Measurements from ENCODE around the gene POLR2J. TPM values are rescaled to one million over a fixed set of nuclear protein-coding genes. Genes with fewer than 3 reads are reported as not detected.

POLR2J gene
- polyA plus RNA-seq, 1 donor (not counting 4 experiments of a cell fraction or from before 2014, with no cell fraction given) = 65.0 TPM

- no peaks in the 10 kb centered on the region for H3K9me1 ChIP-seq (ENCODE audit: control insufficient read depth, extremely low read depth, insufficient read depth, low read length)
- no peak overlapping the region for H3K27ac ChIP-seq (ENCODE audit: control insufficient read depth, insufficient read depth, low read length)
- peaks cover 10% of the 10 kb centered on the region for H3K79me2 ChIP-seq (ENCODE audit: control insufficient read depth, insufficient read depth, low read length)
- no peak overlapping the region for H3K4me2 ChIP-seq (ENCODE audit: control insufficient read depth, extremely low read depth, insufficient read depth, low read depth, low read length)
- TF ChIP-seq CTCF (optimal IDR thresholded peaks at IDR 0.05 in 1 of 3, IDR thresholded peaks at IDR 0.05 in 1 of 3, conservative IDR thresholded peaks at IDR 0.05 in 1 of 3; ENCODE audit: extremely low read depth in 1 of 3, insufficient read depth in 2 of 3, low read length in 3 of 3) (no peak), EZH2 (IDR thresholded peaks at IDR 0.05; ENCODE audit: low read length) (no peak)
- H3K4me1 ChIP-seq (ENCODE audit: control insufficient read depth, extremely low read depth, insufficient read depth, low read length) = peaks cover 6% of the 10 kb centered on the region
- H3K9ac ChIP-seq (ENCODE audit: control insufficient read depth, extremely low read depth, insufficient read depth, low read length) = no peak overlapping the region
- no peak overlapping the region for H2AFZ ChIP-seq (ENCODE audit: control insufficient read depth, low read length)
- no peak for FAIRE-seq
- H3K27me3 ChIP-seq (ENCODE audit: control insufficient read depth, extremely low read depth, insufficient read depth, low read length) = no peaks in the 10 kb centered on the region
- no peaks in the 10 kb centered on the region for H3K9me3 ChIP-seq (ENCODE audit: control insufficient read depth, low read depth, low read length)
- dilution Hi-C loops (cut with MboI; ENCODE audit: extremely low pct_ligation_motif_present, low sequenced_read_pairs) = no loop called here
- H3K36me3 ChIP-seq (ENCODE audit: control insufficient read depth in 2 of 2, extremely low read depth in 1 of 2, insufficient read depth in 2 of 2, low read length in 2 of 2) = peaks cover 4 to 14% of the 10 kb centered on the region in 2 experiments
- H4K20me1 ChIP-seq (ENCODE audit: control insufficient read depth, extremely low read depth, insufficient read depth, low read length) = no peaks in the 10 kb centered on the region
- H3K4me3 ChIP-seq (ENCODE audit: control insufficient read depth in 2 of 3, extremely low read depth in 1 of 3, insufficient read depth in 2 of 3, low read depth in 1 of 3, low read length in 3 of 3) = no peak overlapping the region
- no peak for DNase-seq (ENCODE audit: low read depth, low spot score)
Measured at GRCh38 chr7:102459221-102459844, 19.4 kb downstream of the POLR2J start.

- no peak overlapping the region for H3K9ac ChIP-seq (ENCODE audit: control insufficient read depth, extremely low read depth, insufficient read depth, low read length)
- H3K4me1 ChIP-seq (ENCODE audit: control insufficient read depth, extremely low read depth, insufficient read depth, low read length) = no peaks in the 10 kb centered on the region
- no peaks in the 10 kb centered on the region for H3K79me2 ChIP-seq (ENCODE audit: control insufficient read depth, insufficient read depth, low read length)
- H3K27ac ChIP-seq (ENCODE audit: control insufficient read depth, insufficient read depth, low read length) = no peak overlapping the region
- DNase-seq (ENCODE audit: low read depth, low spot score) = no peak
- no peak overlapping the region for H2AFZ ChIP-seq (ENCODE audit: control insufficient read depth, low read length)
- H3K9me3 ChIP-seq (ENCODE audit: control insufficient read depth, low read depth, low read length) = no peaks in the 10 kb centered on the region
- H4K20me1 ChIP-seq (ENCODE audit: control insufficient read depth, extremely low read depth, insufficient read depth, low read length) = no peaks in the 10 kb centered on the region
- H3K4me2 ChIP-seq (ENCODE audit: control insufficient read depth, extremely low read depth, insufficient read depth, low read depth, low read length) = no peak overlapping the region
- FAIRE-seq = no peak
- H3K9me1 ChIP-seq (ENCODE audit: control insufficient read depth, extremely low read depth, insufficient read depth, low read length) = no peaks in the 10 kb centered on the region
- no peaks in the 10 kb centered on the region for H3K27me3 ChIP-seq (ENCODE audit: control insufficient read depth, extremely low read depth, insufficient read depth, low read length)
- no peak overlapping the region for H3K4me3 ChIP-seq (ENCODE audit: control insufficient read depth in 2 of 3, extremely low read depth in 1 of 3, insufficient read depth in 2 of 3, low read depth in 1 of 3, low read length in 3 of 3)
- H3K36me3 ChIP-seq (ENCODE audit: control insufficient read depth in 2 of 2, extremely low read depth in 1 of 2, insufficient read depth in 2 of 2, low read length in 2 of 2) = peaks cover 4 to 14% of the 10 kb centered on the region in 2 experiments
- dilution Hi-C loops (cut with MboI; ENCODE audit: extremely low pct_ligation_motif_present, low sequenced_read_pairs) = no loop called here
- TF ChIP-seq EZH2 (IDR thresholded peaks at IDR 0.05; ENCODE audit: low read length) = no peak
Measured at GRCh38 chr7:102457352-102457924, 21.3 kb downstream of the POLR2J start.
